OCI-LY7 (cell line): ENCODE measurements around the gene RPH3AL. TPM values are rescaled to one million over a fixed set of nuclear protein-coding genes. Genes with fewer than 3 reads are reported as not detected.

Source experiments
- BruUV-seq: library from RNA; stranded (reverse); fragments of 400-500 nt; replicated peaks from 2 replicates; lab custom pipeline; 2021; lab: Mats Ljungman, UMichigan
- CTCF ChIA-PET: fragments of 300-600 bp; sonication (Branson Sonifier 250); formaldehyde crosslinking; loops from one replicate; lab custom pipeline; 2022; ENCODE audit warnings: antibody characterized with exemption; ENCODE audit not compliant: unreplicated experiment; lab: Charles Lee
- POLR2A ChIA-PET: fragments of 300-600 bp; sonication (Branson Sonifier 250); formaldehyde crosslinking; loops from one replicate; lab custom pipeline; 2022; ENCODE audit warnings: antibody characterized with exemption; lab: Charles Lee
- DNase-seq: peaks from one replicate; pipeline ENCODE4 v3.0.0-alpha.2; 2015; ENCODE audit warnings: low spot score
- H2AFZ ChIP-seq: fragments of 200-600 bp; sonication (generic), shearing (Covaris generic); 2 replicates; pipeline ENCODE4 v1.6.1; 2014; ENCODE audit warnings: mild to moderate bottlenecking, antibody characterized with exemption, low read length, moderate library complexity
- H3K27ac ChIP-seq: fragments of 200-600 bp; sonication (generic); 2 replicates; pipeline ENCODE4 v1.5.1; 2014; ENCODE audit warnings: mixed run types, low read depth, mild to moderate bottlenecking, moderate library complexity, low read length, inconsistent platforms; ENCODE audit not compliant: poor library complexity, severe bottlenecking
- H3K36me3 ChIP-seq: fragments of 200-600 bp; sonication (generic); 2 replicates; pipeline ENCODE4 v1.6.1; 2014; ENCODE audit warnings: mild to moderate bottlenecking, antibody characterized with exemption, low read length, moderate library complexity, mixed read lengths; ENCODE audit not compliant: insufficient read depth
- H3K4me1 ChIP-seq: fragments of 200-600 bp; sonication (generic); 2 replicates; pipeline ENCODE4 v1.5.1; 2014; ENCODE audit warnings: mild to moderate bottlenecking, low read length; ENCODE audit not compliant: insufficient read depth, poor library complexity, severe bottlenecking
- H3K4me2 ChIP-seq: fragments of 200-600 bp; sonication (generic); 2 replicates; pipeline ENCODE4 v1.6.1; 2014; ENCODE audit warnings: mild to moderate bottlenecking, low read length
- H3K4me3 ChIP-seq: fragments of 200-600 bp; sonication (generic); 2 replicates; pipeline ENCODE4 v1.5.1; 2014; ENCODE audit warnings: mild to moderate bottlenecking, low read depth, low read length; ENCODE audit not compliant: poor library complexity, severe bottlenecking
- H3K79me2 ChIP-seq: fragments of 200-600 bp; sonication (generic); 2 replicates; pipeline ENCODE4 v1.6.1; 2016; ENCODE audit warnings: low read depth, mild to moderate bottlenecking, low read length, moderate library complexity, mixed read lengths; ENCODE audit not compliant: insufficient read depth
- H3K9me2 ChIP-seq: fragments of 200-600 bp; sonication (generic); 2 replicates; pipeline ENCODE4 v1.6.1; 2016; ENCODE audit warnings: mild to moderate bottlenecking, low read length, mixed read lengths; ENCODE audit not compliant: insufficient read depth
- H3K9me3 ChIP-seq: fragments of 200-600 bp; sonication (generic); 2 replicates; pipeline ENCODE4 v1.6.1; 2014; ENCODE audit warnings: mild to moderate bottlenecking, mixed run types, low read length, mixed read lengths
- H4K20me1 ChIP-seq: fragments of 200-600 bp; sonication (generic); 2 replicates; pipeline ENCODE4 v1.6.1; 2014; ENCODE audit warnings: mild to moderate bottlenecking, antibody characterized with exemption, low read length, moderate library complexity, mixed read lengths; ENCODE audit not compliant: insufficient read depth
- CTCF ChIP-seq: fragments of 200-600 bp; sonication (generic); conservative IDR thresholded peaks from 2 replicates; pipeline ENCODE4 v1.5.1; 2014; ENCODE audit warnings: mild to moderate bottlenecking, antibody characterized with exemption, low read length, moderate library complexity, mixed read lengths
- EZH2phosphoT487 ChIP-seq: fragments of 200-600 bp; sonication (generic); IDR thresholded peaks from 2 replicates; pipeline ENCODE4 v1.6.1; 2018; ENCODE audit warnings: low read depth, borderline replicate concordance, mild to moderate bottlenecking, mixed run types, antibody characterized with exemption, low read length, moderate library complexity, mixed read lengths
- intact Hi-C: fragments of 100-400 bp; cut with micrococcal nuclease; formaldehyde crosslinking; loops from one replicate; pipeline ENCODE4 v1.10.0; 2022; ENCODE audit not compliant: unreplicated experiment
- total RNA-seq, 2 experiments: library from RNA; depleted of rRNA in 1 of 2; stranded (reverse); fragments of >200 nt in 1 of 2; shearing (Covaris generic) in 1 of 2; gene quantifications; 2 replicates each; pipeline ENCODE4 v1.2.3, GENCODE V29; 2014 to 2022

The RPH3AL gene
- total RNA-seq, 2 experiments from 2014 or later = 1.0 to 2.2 TPM

- DNase-seq = no peak
- no TSS peak for BruUV-seq
- H3K4me3 ChIP-seq = no peak overlapping the region
- no peak overlapping the region for H3K27ac ChIP-seq
- H2AFZ ChIP-seq = no peak overlapping the region
- no peaks in the 10 kb centered on the region for H4K20me1 ChIP-seq
- H3K4me2 ChIP-seq = no peak overlapping the region
- H3K79me2 ChIP-seq = no peaks in the 10 kb centered on the region
- H3K9me3 ChIP-seq = no peaks in the 10 kb centered on the region
- H3K4me1 ChIP-seq = no peaks in the 10 kb centered on the region
- no peaks in the 10 kb centered on the region for H3K9me2 ChIP-seq
- TF ChIP-seq EZH2phosphoT487 (no peak), CTCF (no peak)
- POLR2A ChIA-PET = no interaction called here
- intact Hi-C loops = loop anchor here (2.0 kb wide), 1 partner anchor 221 kb away; no protein-coding TSS in a partner anchor
- CTCF ChIA-PET = no interaction called here
- H3K36me3 ChIP-seq = no peaks in the 10 kb centered on the region
Measured at GRCh38 chr17:165939-166338, 186.7 kb downstream of the RPH3AL start.

GRCh38 chr17:164303-165235 lies 188.0 kb downstream of the RPH3AL start:
- Histone ChIP-seq H3K4me1 (no peaks in the 10 kb centered on the region), H3K9me3 (no peaks in the 10 kb centered on the region), H3K4me2 (no peak overlapping the region), H2AFZ (no peak overlapping the region), H4K20me1 (no peaks in the 10 kb centered on the region), H3K79me2 (no peaks in the 10 kb centered on the region), H3K27ac (no peak overlapping the region), H3K4me3 (no peak overlapping the region), H3K9me2 (no peaks in the 10 kb centered on the region), H3K36me3 (no peaks in the 10 kb centered on the region)
- POLR2A ChIA-PET = no interaction called here
- intact Hi-C loops = loop anchor here (2.0 kb wide), 1 partner anchor 222 kb away; no protein-coding TSS in a partner anchor
- CTCF ChIA-PET = no interaction called here
- BruUV-seq = no TSS peak
- DNase-seq = peak; percentile 63
- TF ChIP-seq CTCF (peak; percentile 78), EZH2phosphoT487 (no peak)

GRCh38 chr17:163514-164098 lies 189.0 kb downstream of the RPH3AL start:
- Histone ChIP-seq H3K4me1 (no peaks in the 10 kb centered on the region), H2AFZ (no peak overlapping the region), H3K36me3 (no peaks in the 10 kb centered on the region), H3K4me3 (no peak overlapping the region), H3K79me2 (no peaks in the 10 kb centered on the region), H3K27ac (no peak overlapping the region), H4K20me1 (no peaks in the 10 kb centered on the region), H3K9me3 (no peaks in the 10 kb centered on the region), H3K4me2 (no peak overlapping the region), H3K9me2 (no peaks in the 10 kb centered on the region)
- no peak for DNase-seq
- BruUV-seq = no TSS peak
- CTCF ChIA-PET = no interaction called here
- TF ChIP-seq EZH2phosphoT487 (no peak), CTCF (no peak)
- POLR2A ChIA-PET = no interaction called here
- intact Hi-C loops = loop anchor here (2.0 kb wide), 1 partner anchor 223 kb away; no protein-coding TSS in a partner anchor
